ENCODE results near the gene PCNP. TPM values are rescaled to one million over a fixed set of nuclear protein-coding genes. Genes with fewer than 3 reads are reported as not detected.

The PCNP gene
- total and polyA plus RNA-seq, 2 experiments from 2014 or later = 134 to 185 TPM

GRCh38 chr3:101639280-101639963, 65.4 kb downstream of the PCNP start (continued):
- TF ChIP-seq, protein P1, sequence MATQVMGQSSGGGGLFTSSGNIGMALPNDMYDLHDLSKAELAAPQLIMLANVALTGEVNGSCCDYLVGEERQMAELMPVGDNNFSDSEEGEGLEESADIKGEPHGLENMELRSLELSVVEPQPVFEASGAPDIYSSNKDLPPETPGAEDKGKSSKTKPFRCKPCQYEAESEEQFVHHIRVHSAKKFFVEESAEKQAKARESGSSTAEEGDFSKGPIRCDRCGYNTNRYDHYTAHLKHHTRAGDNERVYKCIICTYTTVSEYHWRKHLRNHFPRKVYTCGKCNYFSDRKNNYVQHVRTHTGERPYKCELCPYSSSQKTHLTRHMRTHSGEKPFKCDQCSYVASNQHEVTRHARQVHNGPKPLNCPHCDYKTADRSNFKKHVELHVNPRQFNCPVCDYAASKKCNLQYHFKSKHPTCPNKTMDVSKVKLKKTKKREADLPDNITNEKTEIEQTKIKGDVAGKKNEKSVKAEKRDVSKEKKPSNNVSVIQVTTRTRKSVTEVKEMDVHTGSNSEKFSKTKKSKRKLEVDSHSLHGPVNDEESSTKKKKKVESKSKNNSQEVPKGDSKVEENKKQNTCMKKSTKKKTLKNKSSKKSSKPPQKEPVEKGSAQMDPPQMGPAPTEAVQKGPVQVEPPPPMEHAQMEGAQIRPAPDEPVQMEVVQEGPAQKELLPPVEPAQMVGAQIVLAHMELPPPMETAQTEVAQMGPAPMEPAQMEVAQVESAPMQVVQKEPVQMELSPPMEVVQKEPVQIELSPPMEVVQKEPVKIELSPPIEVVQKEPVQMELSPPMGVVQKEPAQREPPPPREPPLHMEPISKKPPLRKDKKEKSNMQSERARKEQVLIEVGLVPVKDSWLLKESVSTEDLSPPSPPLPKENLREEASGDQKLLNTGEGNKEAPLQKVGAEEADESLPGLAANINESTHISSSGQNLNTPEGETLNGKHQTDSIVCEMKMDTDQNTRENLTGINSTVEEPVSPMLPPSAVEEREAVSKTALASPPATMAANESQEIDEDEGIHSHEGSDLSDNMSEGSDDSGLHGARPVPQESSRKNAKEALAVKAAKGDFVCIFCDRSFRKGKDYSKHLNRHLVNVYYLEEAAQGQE (IDR thresholded peaks at IDR 0.05; ENCODE audit: unreplicated experiment) = no peak
- TF ChIP-seq ZNF331 (CRISPR knock-in tag; IDR thresholded peaks at IDR 0.05; ENCODE audit: low read depth) = no peak
- no peak for TF ChIP-seq NANOG (IDR thresholded peaks at IDR 0.05; ENCODE audit: borderline replicate concordance)
- no peak for TF ChIP-seq STAT1 (IDR thresholded peaks at IDR 0.05; ENCODE audit: unreplicated experiment)
- no peak for TF ChIP-seq CTCF (conservative IDR thresholded peaks at IDR 0.05; ENCODE audit: low read depth in 2 of 2)
- TF ChIP-seq EZH2phosphoT487 (IDR thresholded peaks at IDR 0.05; ENCODE audit: unreplicated experiment) = no peak

GRCh38 chr3:101640256-101640655, 66.3 kb downstream of the PCNP start:
- H3K27ac Mint-ChIP-seq = no peak overlapping the region
- Histone ChIP-seq H3F3A (replicated peaks; ENCODE audit: low read depth) (no peaks in the 10 kb centered on the region), H3K79me2 (replicated peaks; ENCODE audit: insufficient read depth) (no peaks in the 10 kb centered on the region), H3K27ac (ENCODE audit: low read depth) (no peak overlapping the region), H3K36me3 (ENCODE audit: insufficient read depth) (no peaks in the 10 kb centered on the region), H3K4me2 (no peak overlapping the region), H3K9me2 (ENCODE audit: insufficient read depth) (no peaks in the 10 kb centered on the region), H2AFZ (no peak overlapping the region), H3K27me3 (ENCODE audit: insufficient read depth) (no peaks in the 10 kb centered on the region), H3K4me3 (no peak overlapping the region), H3K4me1 (ENCODE audit: insufficient read depth) (peaks cover 17% of the 10 kb centered on the region), H4K20me1 (replicated peaks; ENCODE audit: insufficient read depth) (no peaks in the 10 kb centered on the region)
- no peak overlapping the region for H3K4me3 Mint-ChIP-seq
- no peaks in the 10 kb centered on the region for H3K9me3 Mint-ChIP-seq
- H3K36me3 Mint-ChIP-seq (ENCODE audit: low read depth) = no peaks in the 10 kb centered on the region; the same call in 2 of the 3 replicates
- ATAC-seq (no peak), DNase-seq (ENCODE audit: low spot score) (no peak)
- H3K27me3 Mint-ChIP-seq (ENCODE audit: insufficient read depth, low read depth, poor library complexity) = peaks cover 6% of the 10 kb centered on the region
- H3K4me1 Mint-ChIP-seq = peaks cover 31% of the 10 kb centered on the region
- TF ChIP-seq POLR2AphosphoS5 (IDR thresholded peaks at IDR 0.05; ENCODE audit: low read depth) = no peak
- no peak for TF ChIP-seq EZH2 (IDR thresholded peaks at IDR 0.05; ENCODE audit: low read depth, unreplicated experiment)
- no peak for TF ChIP-seq ZNF462 (CRISPR knock-in tag; IDR thresholded peaks at IDR 0.05)
- TF ChIP-seq, protein P2, sequence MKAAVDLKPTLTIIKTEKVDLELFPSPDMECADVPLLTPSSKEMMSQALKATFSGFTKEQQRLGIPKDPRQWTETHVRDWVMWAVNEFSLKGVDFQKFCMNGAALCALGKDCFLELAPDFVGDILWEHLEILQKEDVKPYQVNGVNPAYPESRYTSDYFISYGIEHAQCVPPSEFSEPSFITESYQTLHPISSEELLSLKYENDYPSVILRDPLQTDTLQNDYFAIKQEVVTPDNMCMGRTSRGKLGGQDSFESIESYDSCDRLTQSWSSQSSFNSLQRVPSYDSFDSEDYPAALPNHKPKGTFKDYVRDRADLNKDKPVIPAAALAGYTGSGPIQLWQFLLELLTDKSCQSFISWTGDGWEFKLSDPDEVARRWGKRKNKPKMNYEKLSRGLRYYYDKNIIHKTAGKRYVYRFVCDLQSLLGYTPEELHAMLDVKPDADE (IDR thresholded peaks at IDR 0.05) = no peak
- TF ChIP-seq NANOG (IDR thresholded peaks at IDR 0.05; ENCODE audit: borderline replicate concordance) = no peak
- no peak for TF ChIP-seq STAT1 (IDR thresholded peaks at IDR 0.05; ENCODE audit: unreplicated experiment)
- no peak for TF ChIP-seq ZNF114 (CRISPR knock-in tag; IDR thresholded peaks at IDR 0.05)
- no peak for TF ChIP-seq CREB1 (CRISPR knock-in tag; IDR thresholded peaks at IDR 0.05; ENCODE audit: low read depth)
